H1 (cell line): ENCODE results near the gene ABHD8. TPM values are rescaled to one million over a fixed set of nuclear protein-coding genes. Genes with fewer than 3 reads are reported as not detected.

ENCODE experiments used
- CTCF ChIA-PET: fragments of 300-600 bp; sonication (Branson Sonifier 250); formaldehyde crosslinking; loops from one replicate; lab custom pipeline; 2021; ENCODE audit not compliant: partially characterized antibody; lab: Charles Lee
- POLR2A ChIA-PET: fragments of 300-600 bp; sonication (Branson Sonifier 250); formaldehyde crosslinking; loops from one replicate; lab custom pipeline; 2021; ENCODE audit warnings: inconsistent platforms; ENCODE audit not compliant: partially characterized antibody; lab: Charles Lee
- DNase-seq, 2 experiments: peaks; one replicate each; pipeline versions ENCODE4 v3.0.0 to v3.0.0-alpha.2; 2010 to 2022; ENCODE audit warnings: low spot score in 2 of 2, low read depth in 1 of 2, mixed read lengths in 1 of 2
- FAIRE-seq: peaks from 2 replicates; lab custom pipeline; 2011; peaks lifted over from hg19 to GRCh38; lab: Jason Lieb, UNC
- H2AFZ ChIP-seq: 2 replicates; pipeline ENCODE4 v1.8.1; 2012; ENCODE audit warnings: low read length, inconsistent platforms
- H2AK5ac ChIP-seq: 2 replicates; pipeline ENCODE4 v1.6.1; 2013; ENCODE audit warnings: low read depth, low read length
- H2BK120ac ChIP-seq: replicated peaks from 2 replicates; pipeline ENCODE3; 2013; ENCODE audit warnings: low read depth, low read length, inconsistent platforms
- H2BK12ac ChIP-seq: 2 replicates; pipeline ENCODE4 v1.6.1; 2013; ENCODE audit warnings: low read depth, low read length
- H2BK15ac ChIP-seq: 2 replicates; pipeline ENCODE4 v1.6.1; 2013; ENCODE audit warnings: low read length
- H2BK20ac ChIP-seq: 2 replicates; pipeline ENCODE4 v1.6.1; 2013; ENCODE audit warnings: low read length
- H2BK5ac ChIP-seq: 2 replicates; pipeline ENCODE4 v1.6.1; 2013; ENCODE audit warnings: low read depth, low read length
- H3K14ac ChIP-seq: 2 replicates; pipeline ENCODE4 v1.6.1; 2013; ENCODE audit warnings: inconsistent platforms; ENCODE audit not compliant: insufficient read length
- H3K18ac ChIP-seq: 2 replicates; pipeline ENCODE4 v1.6.1; 2013; ENCODE audit warnings: low read length; ENCODE audit errors: extremely low read depth
- H3K23ac ChIP-seq: 2 replicates; pipeline ENCODE4 v1.6.1; 2013; ENCODE audit warnings: inconsistent platforms; ENCODE audit not compliant: insufficient read length
- H3K23me2 ChIP-seq: 2 replicates; pipeline ENCODE4 v1.6.1; 2013; ENCODE audit warnings: low read depth, low read length
- H3K27ac ChIP-seq: 2 replicates; pipeline ENCODE4 v1.6.1; 2011; ENCODE audit warnings: low read depth, low read length, inconsistent platforms
- H3K27me3 ChIP-seq, 4 experiments: replicated peaks in 1 of 4; 1 replicate in 1 of 4; 2 replicates in 3 of 4; pipeline versions ENCODE4 v1.6.1 to v1.8.1; 2011 to 2013; ENCODE audit warnings: low read length in 3 of 4, mild to moderate bottlenecking in 3 of 4, inconsistent platforms in 2 of 4, mixed read lengths in 2 of 4, moderate library complexity in 1 of 4; ENCODE audit not compliant: control insufficient read depth in 3 of 4, insufficient read depth in 3 of 4; ENCODE audit errors: extremely low read depth in 1 of 4
- H3K36me3 ChIP-seq, 4 experiments: 2 replicates each; pipeline versions ENCODE4 v1.6.1 to v1.8.1; 2011 to 2013; ENCODE audit warnings: mild to moderate bottlenecking in 4 of 4, low read length in 3 of 4, moderate library complexity in 2 of 4, control low read depth in 1 of 4, inconsistent platforms in 1 of 4; ENCODE audit not compliant: insufficient read depth in 4 of 4, control insufficient read depth in 2 of 4
- H3K4ac ChIP-seq: replicated peaks from 2 replicates; pipeline ENCODE3; 2013; ENCODE audit warnings: low read length, low read depth, mixed read lengths, inconsistent platforms; ENCODE audit not compliant: insufficient read length
- H3K4me1 ChIP-seq, 4 experiments: replicated peaks in 1 of 4; 1 replicate in 1 of 4; 2 replicates in 3 of 4; pipeline versions ENCODE4 v1.6.1 to v1.8.1; 2011 to 2013; ENCODE audit warnings: low read length in 3 of 4, inconsistent platforms in 2 of 4, mixed read lengths in 1 of 4; ENCODE audit not compliant: insufficient read depth in 4 of 4, control insufficient read depth in 3 of 4
- H3K4me2 ChIP-seq, 2 experiments: 2 replicates each; pipeline versions ENCODE4 v1.6.1 to v1.8.1; 2011 to 2013; ENCODE audit warnings: low read depth in 2 of 2, low read length in 2 of 2, control low read depth in 1 of 2, inconsistent platforms in 1 of 2, mild to moderate bottlenecking in 1 of 2; ENCODE audit not compliant: insufficient read depth in 1 of 2
- H3K4me3 ChIP-seq, 4 experiments: fragments of 200-600, 300-600 bp in 1 of 4; sonication (generic), shearing (Covaris generic), sonication (Bioruptor Twin) in 1 of 4; 2 replicates each; pipeline versions ENCODE4 v1.5.1 to v1.8.1; 2011 to 2016; ENCODE audit warnings: low read length in 4 of 4, low read depth in 3 of 4, control low read depth in 2 of 4, inconsistent platforms in 2 of 4, mild to moderate bottlenecking in 2 of 4, mixed read lengths in 1 of 4, moderate library complexity in 1 of 4; ENCODE audit not compliant: insufficient read depth in 2 of 4; ENCODE audit errors: extremely low read depth in 1 of 4
- H3K56ac ChIP-seq: replicated peaks from 2 replicates; pipeline ENCODE3; 2013; ENCODE audit warnings: low read depth, mild to moderate bottlenecking, mixed read lengths, low read length, inconsistent platforms; ENCODE audit not compliant: insufficient read length
- H3K79me1 ChIP-seq: 2 replicates; pipeline ENCODE4 v1.6.1; 2013; ENCODE audit warnings: low read depth, low read length, control low read depth
- H3K79me2 ChIP-seq, 2 experiments: 2 replicates each; pipeline versions ENCODE4 v1.6.1 to v1.8.1; 2012 to 2013; ENCODE audit warnings: low read length in 2 of 2, mild to moderate bottlenecking in 2 of 2, inconsistent platforms in 1 of 2; ENCODE audit not compliant: insufficient read depth in 2 of 2, control insufficient read depth in 1 of 2
- H3K9ac ChIP-seq, 4 experiments: replicated peaks in 1 of 4; 1 replicate in 1 of 4; 2 replicates in 3 of 4; pipeline versions ENCODE4 v1.6.1 to v1.8.1; 2011 to 2013; ENCODE audit warnings: low read depth in 3 of 4, low read length in 3 of 4, control low read depth in 2 of 4, mild to moderate bottlenecking in 2 of 4, moderate library complexity in 2 of 4, inconsistent platforms in 1 of 4; ENCODE audit errors: extremely low read depth in 1 of 4
- H3K9me3 ChIP-seq, 2 experiments: 2 replicates each; pipeline versions ENCODE4 v1.6.1 to v1.8.1; 2012 to 2013; ENCODE audit warnings: mild to moderate bottlenecking in 2 of 2, moderate library complexity in 2 of 2, control low read depth in 1 of 2, inconsistent platforms in 1 of 2, low read depth in 1 of 2, low read length in 1 of 2, mixed read lengths in 1 of 2; ENCODE audit not compliant: insufficient read depth in 2 of 2
- H4K20me1 ChIP-seq, 2 experiments: replicated peaks in 1 of 2; 2 replicates each; pipeline versions ENCODE3 to v1.8.1; 2011 to 2013; ENCODE audit warnings: inconsistent platforms in 2 of 2, low read length in 2 of 2, mild to moderate bottlenecking in 1 of 2; ENCODE audit not compliant: insufficient read depth in 2 of 2, control insufficient read depth in 1 of 2
- H4K5ac ChIP-seq: 2 replicates; pipeline ENCODE4 v1.6.1; 2013; ENCODE audit warnings: low read length, low read depth, mixed read lengths, inconsistent platforms; ENCODE audit not compliant: insufficient read length
- H4K8ac ChIP-seq: 2 replicates; pipeline ENCODE4 v1.8.0; 2013; ENCODE audit warnings: mild to moderate bottlenecking, moderate library complexity, low read length, inconsistent platforms; ENCODE audit not compliant: insufficient read depth; ENCODE audit errors: extremely low read depth
- H4K91ac ChIP-seq: replicated peaks from 2 replicates; pipeline ENCODE3; 2013; ENCODE audit warnings: low read length, mixed read lengths, inconsistent platforms; ENCODE audit not compliant: insufficient read length
- BACH1 ChIP-seq: IDR thresholded peaks from 2 replicates; pipeline ENCODE4 v1.6.1; 2012; ENCODE audit warnings: low read length, improper control_type of control experiment
- CBX8 ChIP-seq: fragments of 300-800, 300-1000 bp; sonication (generic); IDR thresholded peaks from 2 replicates; pipeline ENCODE4 v1.7.1; 2016; ENCODE audit warnings: low read depth, low read length, borderline replicate concordance
- CHD1 ChIP-seq: IDR thresholded peaks from 2 replicates; pipeline ENCODE4 v1.6.1; 2012; ENCODE audit warnings: low read depth, low read length, improper control_type of control experiment
- CTBP2 ChIP-seq: IDR thresholded peaks from 2 replicates; pipeline ENCODE4 v1.7.0; 2011; ENCODE audit warnings: borderline replicate concordance, mild to moderate bottlenecking, moderate library complexity, mixed read lengths, low read length; ENCODE audit not compliant: insufficient read depth, insufficient read length
- GABPA ChIP-seq: IDR thresholded peaks from 2 replicates; pipeline ENCODE4 v1.6.1; 2011; ENCODE audit warnings: mild to moderate bottlenecking, low read length, moderate library complexity, borderline replicate concordance; ENCODE audit not compliant: insufficient read depth
- HDAC6 ChIP-seq: IDR thresholded peaks from one replicate; pipeline ENCODE4 v1.7.1; 2012; ENCODE audit warnings: low read depth, mild to moderate bottlenecking, inconsistent platforms, low read length, moderate library complexity
- JUN ChIP-seq: IDR thresholded peaks from 2 replicates; pipeline ENCODE4 v1.6.1; 2011; ENCODE audit warnings: low read depth, mild to moderate bottlenecking, improper control_type of control experiment, low read length
- KDM1A ChIP-seq: fragments of 200-600, 300-600 bp; sonication (generic); IDR thresholded peaks from 2 replicates; pipeline ENCODE4 v1.7.1; 2016; ENCODE audit warnings: mild to moderate bottlenecking, low read length, borderline replicate concordance
- NRF1 ChIP-seq: IDR thresholded peaks from 2 replicates; pipeline ENCODE4 v1.6.1; 2011; ENCODE audit warnings: mild to moderate bottlenecking, low read depth, low read length, improper control_type of control experiment
- RXRA ChIP-seq: IDR thresholded peaks from 2 replicates; pipeline ENCODE4 v1.6.1; 2011; ENCODE audit warnings: low read depth, mild to moderate bottlenecking, low read length, moderate library complexity; ENCODE audit not compliant: insufficient read depth
- SIX5 ChIP-seq: IDR thresholded peaks from 2 replicates; pipeline ENCODE4 v1.6.1; 2011; ENCODE audit warnings: mild to moderate bottlenecking, low read depth, low read length
- SUZ12 ChIP-seq: fragments of 200-600 bp; sonication (generic); IDR thresholded peaks from 2 replicates; pipeline ENCODE4 v1.6.1; 2012; ENCODE audit warnings: mild to moderate bottlenecking, inconsistent platforms, low read length, moderate library complexity, mixed read lengths
- TEAD4 ChIP-seq: IDR thresholded peaks from 2 replicates; pipeline ENCODE4 v1.6.1; 2012; ENCODE audit warnings: low read depth, low read length, inconsistent platforms, mixed read lengths
- WGBS, 2 experiments: shearing (Covaris generic) in 1 of 2; methylation state at CpG; one replicate each; pipeline versions ENCODE4 v1.1.6 to v1.1.7; 2013 to 2015; ENCODE audit warnings: low lambda C conversion rate in 2 of 2, mixed read lengths in 2 of 2, inconsistent platforms in 1 of 2, low coverage in 1 of 2, missing lambda C conversion rate in 1 of 2; ENCODE audit not compliant: insufficient replicate concordance in 2 of 2, insufficient coverage in 1 of 2, insufficient read length in 1 of 2; ENCODE audit errors: extremely low coverage in 1 of 2, missing lambda C conversion rate in 1 of 2; 5-methylcytosine and 5-hydroxymethylcytosine counted together
- polyA plus RNA-seq, 7 experiments: library from polyadenylated mRNA; depleted of rRNA in 3 of 7; stranded (reverse) in 5 of 7; unstranded in 2 of 7; fragments of >200 nt in 5 of 7; fragments of 200-250 nt in 2 of 7; gene quantifications; 1 replicate in 5 of 7; 2 replicates in 1 of 7; 4 replicates in 1 of 7; pipeline versions ENCODE4 v1.2.1 to v1.2.3, GENCODE V29; 2011 to 2013; ENCODE audit warnings: missing spikeins in 2 of 7, mixed read lengths in 2 of 7
- total RNA-seq: library from RNA; stranded (reverse); fragmentation: NEBNext Ultra II Directional; extraction: Animal tissue kit (Norgen Biotek cat#: 25700); gene quantifications from 2 replicates; pipeline ENCODE4 v1.2.1, GENCODE V29; 2021
- TF ChIP-seq, protein P1 (sequence below): IDR thresholded peaks from 2 replicates; pipeline ENCODE4 v1.6.1; 2012; ENCODE audit warnings: inconsistent platforms

ABHD8 gene
- total and polyA plus RNA-seq, 2 of the 8 experiments (the other 6 are each of a cell fraction or from before 2014, with no cell fraction given) = 11.3 to 18.7 TPM

GRCh38 chr19:17341845-17342244 lies 38.6 kb upstream of the ABHD8 start:
- H2BK20ac ChIP-seq = no peak overlapping the region
- H3K23me2 ChIP-seq = peaks cover 13% of the 10 kb centered on the region
- no peak overlapping the region for H4K91ac ChIP-seq
- WGBS, 2 experiments = 87% methylated on average over 7 of the region's 7 CpGs; no CpG with 5 or more reads in 1 of the 2 experiments
- no peak for DNase-seq
- H3K4me3 ChIP-seq = no peak overlapping the region
- H3K14ac ChIP-seq = no peak overlapping the region
- no peak overlapping the region for H2AK5ac ChIP-seq
- peaks cover 0 to 2% of the 10 kb centered on the region in 2 experiments for H4K20me1 ChIP-seq
- FAIRE-seq = no peak
- H3K79me2 ChIP-seq = no peaks in the 10 kb centered on the region
- no peak overlapping the region for H3K18ac ChIP-seq
- H3K9me3 ChIP-seq = no peaks in the 10 kb centered on the region
- H3K4me1 ChIP-seq = peaks cover 0 to 25% (median 19%) of the 10 kb centered on the region in 4 experiments; a peak in 5 of 7 replicates
- peaks cover 0 to 3% (median 0%) of the 10 kb centered on the region in 4 experiments; a peak in 1 of 8 replicates for H3K36me3 ChIP-seq
- no peak overlapping the region for H3K4me2 ChIP-seq
- H3K56ac ChIP-seq = no peak overlapping the region
- H4K5ac ChIP-seq = no peak overlapping the region
- TF ChIP-seq RXRA (no peak), GABPA (no peak), JUN (no peak), BACH1 (no peak), CTBP2 (no peak), SUZ12 (no peak), HDAC6 (no peak), CHD1 (no peak), SIX5 (no peak), TEAD4 (no peak), NRF1 (no peak), KDM1A (no peak), CBX8 (no peak)
- TF ChIP-seq, protein P1, sequence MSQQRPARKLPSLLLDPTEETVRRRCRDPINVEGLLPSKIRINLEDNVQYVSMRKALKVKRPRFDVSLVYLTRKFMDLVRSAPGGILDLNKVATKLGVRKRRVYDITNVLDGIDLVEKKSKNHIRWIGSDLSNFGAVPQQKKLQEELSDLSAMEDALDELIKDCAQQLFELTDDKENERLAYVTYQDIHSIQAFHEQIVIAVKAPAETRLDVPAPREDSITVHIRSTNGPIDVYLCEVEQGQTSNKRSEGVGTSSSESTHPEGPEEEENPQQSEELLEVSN = no peak
- no peak overlapping the region for H3K23ac ChIP-seq
- ChIA-PET POLR2A (interaction anchor here (0.6 to 13.5 kb wide), 4 partner anchors 8 to 83 kb away, joined by 3 to 100 read pairs (median 4); no protein-coding TSS in a partner anchor), CTCF (interaction anchor here (0.7 to 13.5 kb wide), 5 partner anchors 9 to 189 kb away, joined by 3 to 153 read pairs (median 5); partner anchors contain the start of gene CCDC194)
- peaks cover 3% of the 10 kb centered on the region for H3K79me1 ChIP-seq
- H2BK15ac ChIP-seq = no peak overlapping the region
- no peak overlapping the region for H2AFZ ChIP-seq
- no peak overlapping the region for H2BK5ac ChIP-seq
- no peaks in the 10 kb centered on the region for H3K27me3 ChIP-seq
- no peak overlapping the region for H3K4ac ChIP-seq
- no peak overlapping the region for H3K27ac ChIP-seq
- H2BK12ac ChIP-seq = no peak overlapping the region
- no peak overlapping the region for H4K8ac ChIP-seq
- H3K9ac ChIP-seq = no peak overlapping the region
- no peak overlapping the region for H2BK120ac ChIP-seq
